SK-N-SH (cell line): ENCODE results near the gene AKT3.

Experiments used
- CTCF ChIP-seq: fragments of 200-600 bp; sonication (generic); IDR thresholded peaks from 2 replicates; pipeline ENCODE4 v1.6.1; 2017; ENCODE audit warnings: antibody characterized with exemption, mild to moderate bottlenecking, moderate library complexity
- NFIC ChIP-seq: IDR thresholded peaks from 2 replicates; pipeline ENCODE4 v1.4.0; 2012; ENCODE audit warnings: borderline replicate concordance
- REST ChIP-seq: IDR thresholded peaks from 2 replicates; pipeline ENCODE4 v1.6.1; 2012; ENCODE audit warnings: mild to moderate bottlenecking, low read depth, low read length, moderate library complexity
- RFX5 ChIP-seq: IDR thresholded peaks from 2 replicates; pipeline ENCODE4 v1.6.1; 2012; ENCODE audit warnings: mild to moderate bottlenecking, improper control_type of control experiment, low read length
- SMC3 ChIP-seq: IDR thresholded peaks from 2 replicates; pipeline ENCODE4 v1.6.1; 2012; ENCODE audit warnings: low read depth, low read length, improper control_type of control experiment
- TCF12 ChIP-seq: IDR thresholded peaks from 2 replicates; pipeline ENCODE4 v1.4.0; 2012

- TF ChIP-seq CTCF (no peak), TCF12 (no peak), RFX5 (no peak), SMC3 (no peak), NFIC (no peak), REST (no peak)
These were observed 112.0 kb downstream of the AKT3 start for GRCh38 chr1:243738020-243738419.
